ENCODE data around the gene TRMT1L. TPM values are rescaled to one million over a fixed set of nuclear protein-coding genes. Genes with fewer than 3 reads are reported as not detected.

Gene TRMT1L
- total and polyA plus RNA-seq, 11 donors, result 8.4 to 42.3 (median 28.3) TPM

GRCh38 chr1:185096531-185096930 is 60.2 kb downstream of the TRMT1L start:
- Histone ChIP-seq H3K27me3 (no peaks in the 10 kb centered on the region), H3K27ac (peak overlapping the region in 1 of 12 donors; percentile 29), H3K36me3 (peaks cover 0 to 97% (median 64%) of the 10 kb centered on the region in 9 donors), H3K4me1 (no peaks in the 10 kb centered on the region), H3K9me3 (no peaks in the 10 kb centered on the region), H3K4me3 (no peak overlapping the region)
- DNase-seq, result no peak
- TF ChIP-seq POLR2A (IDR thresholded peaks at IDR 0.05) (no peak), CTCF (IDR thresholded peaks at IDR 0.05) (no peak)
- WGBS, 4 donors, result 66 to 75% (median 70%) methylated on average over 2 of the region's 2 CpGs
- peak in 1 of 4 donors; percentile 42 for ATAC-seq
- intact Hi-C loops (cut with DNase I), result no loop called here

- DNase-seq, result no peak
- 94 to 98% (median 96%) methylated on average over 2 of the region's 2 CpGs for WGBS, 4 donors
- Histone ChIP-seq H3K36me3 (peaks cover 0 to 89% (median 55%) of the 10 kb centered on the region in 9 donors), H3K4me3 (no peak overlapping the region), H3K9me3 (no peaks in the 10 kb centered on the region), H3K27me3 (no peaks in the 10 kb centered on the region), H3K27ac (no peak overlapping the region), H3K4me1 (no peaks in the 10 kb centered on the region)
- intact Hi-C loops (cut with DNase I), result no loop called here
- no peak for ATAC-seq
- TF ChIP-seq CTCF (IDR thresholded peaks at IDR 0.05) (no peak), POLR2A (IDR thresholded peaks at IDR 0.05) (no peak)
Observed at GRCh38 chr1:185094761-185095160, 62.0 kb downstream of the TRMT1L start.

GRCh38 chr1:185091480-185091879 is 65.3 kb downstream of the TRMT1L start:
- no peak for ATAC-seq
- H3K27me3 ChIP-seq, result no peaks in the 10 kb centered on the region
- H3K27ac ChIP-seq, result no peak overlapping the region
- peaks cover 0 to 80% (median 65%) of the 10 kb centered on the region in 9 donors for H3K36me3 ChIP-seq
- TF ChIP-seq POLR2A (IDR thresholded peaks at IDR 0.05) (no peak), CTCF (IDR thresholded peaks at IDR 0.05) (no peak)
- H3K9me3 ChIP-seq, result no peaks in the 10 kb centered on the region
- DNase-seq, result no peak
- no peaks in the 10 kb centered on the region for H3K4me1 ChIP-seq
- 90 to 96% (median 92%) methylated on average over 5 of the region's 5 CpGs for WGBS, 4 donors
- intact Hi-C loops (cut with DNase I), result no loop called here
- no peak overlapping the region for H3K4me3 ChIP-seq

GRCh38 chr1:185087746-185088145 is 69.0 kb downstream of the TRMT1L start:
- Histone ChIP-seq H3K27ac (no peak overlapping the region), H3K4me1 (no peaks in the 10 kb centered on the region), H3K36me3 (peaks cover 0 to 48% (median 35%) of the 10 kb centered on the region in 9 donors), H3K9me3 (no peaks in the 10 kb centered on the region), H3K4me3 (no peak overlapping the region), H3K27me3 (no peaks in the 10 kb centered on the region)
- DNase-seq (no peak), ATAC-seq (no peak)
- TF ChIP-seq POLR2A (IDR thresholded peaks at IDR 0.05) (no peak), CTCF (IDR thresholded peaks at IDR 0.05) (no peak)
- intact Hi-C loops (cut with DNase I), result no loop called here
